Activated T-cell treated with anti-CD3 and anti-CD28 coated beads, Interleukin-2, amount 50 U/mL, for 72 hours (primary cell): Measurements from ENCODE around the gene PCNX2. TPM values are rescaled to one million over a fixed set of nuclear protein-coding genes. Genes with fewer than 3 reads are reported as not detected.
A peak's percentile ranks its signal among the peaks of the same experiment; 100 is the strongest.
"Not testable (repeated sequence)": the region's sequence is repeated elsewhere in the genome, so short reads cannot be mapped to it uniquely, and the experiment has no call there.

Experiments
- ATAC-seq, 2 donors: fragments of 150-1000 bp; cut with Tn5 transposase; replicated peaks in 1 of 2; 2 replicates each; pipeline ENCODE4 v1.10.0; 2021; ENCODE audit warnings: moderate library complexity in 2 of 2, mild to moderate bottlenecking in 1 of 2
- DNase-seq, 2 donors: peaks; one replicate each; pipeline ENCODE4 v3.0.0; 2021 to 2022; ENCODE audit warnings: mixed read lengths in 1 of 2
- H3K27ac Mint-ChIP-seq: one replicate; pipeline ENCODE4 v1.8.0; 2022; ENCODE audit warnings: mild to moderate bottlenecking, moderate library complexity, mixed read lengths
- H3K27me3 Mint-ChIP-seq: one replicate; pipeline ENCODE4 v1.8.0; 2022; ENCODE audit warnings: low read depth, mixed read lengths
- H3K36me3 Mint-ChIP-seq, 2 donors: one replicate each; pipeline ENCODE4 v1.8.0; 2022; ENCODE audit warnings: mixed read lengths in 2 of 2, mild to moderate bottlenecking in 1 of 2; ENCODE audit not compliant: insufficient read depth in 2 of 2
- H3K4me1 Mint-ChIP-seq: one replicate; pipeline ENCODE4 v1.8.0; 2022; ENCODE audit warnings: low read depth, mixed read lengths
- H3K4me3 Mint-ChIP-seq, 2 donors: one replicate each; pipeline ENCODE4 v1.8.0; 2022; ENCODE audit warnings: mild to moderate bottlenecking in 2 of 2, mixed read lengths in 2 of 2, moderate library complexity in 2 of 2
- H3K9me3 Mint-ChIP-seq, 2 donors: one replicate each; pipeline ENCODE4 v1.8.0; 2022; ENCODE audit warnings: mixed read lengths in 2 of 2
- total RNA-seq, 2 donors: library from RNA; stranded (reverse); gene quantifications; one replicate each; pipeline ENCODE4 v1.2.3, GENCODE V29; 2022

Gene PCNX2
- total RNA-seq, 2 donors from 2014 or later = 26.2 to 28.6 TPM

GRCh38 chr1:233112186-233113008 is 183.1 kb downstream of the PCNX2 start:
- Mint-ChIP-seq H3K4me1 (peaks cover 25% of the 10 kb centered on the region), H3K27me3 (no peaks in the 10 kb centered on the region), H3K4me3 (peak overlapping the region in 1 of 2 donors; percentile 68), H3K36me3 (peaks cover 3 to 7% of the 10 kb centered on the region in 2 donors), H3K27ac (no peak overlapping the region), H3K9me3 (no peaks in the 10 kb centered on the region)
- ATAC-seq = no peak
- no peak for DNase-seq

GRCh38 chr1:233111731-233112130 is 183.8 kb downstream of the PCNX2 start:
- Mint-ChIP-seq H3K27me3 (no peaks in the 10 kb centered on the region), H3K27ac (no peak overlapping the region), H3K4me3 (no peak overlapping the region), H3K9me3 (no peaks in the 10 kb centered on the region), H3K36me3 (peaks cover 5 to 7% of the 10 kb centered on the region in 2 donors), H3K4me1 (peaks cover 25% of the 10 kb centered on the region)
- ATAC-seq (no peak), DNase-seq (no peak)

DNA sequence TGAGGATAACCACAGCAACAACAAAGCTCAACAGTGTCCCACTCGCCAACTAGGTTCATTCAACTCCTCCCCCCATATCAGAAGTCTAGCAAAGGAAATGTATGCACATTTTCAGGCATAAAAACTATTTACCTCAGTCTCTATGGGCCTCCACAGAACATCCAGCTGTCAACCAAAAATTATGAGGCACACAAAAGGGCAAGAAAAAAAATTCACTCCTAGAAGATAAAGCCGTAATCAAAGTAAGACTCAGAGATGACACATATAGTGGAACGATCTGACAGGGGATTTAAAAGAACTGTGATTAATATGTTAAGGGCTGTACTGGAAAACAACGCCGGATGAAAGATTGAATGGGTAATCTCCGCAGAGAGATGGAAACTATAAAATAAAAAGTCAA is 186.4 kb downstream of the PCNX2 start:
- Mint-ChIP-seq H3K9me3 (no peaks in the 10 kb centered on the region), H3K4me1 (peaks cover 16% of the 10 kb centered on the region), H3K36me3 (peaks cover 4 to 8% of the 10 kb centered on the region in 2 donors), H3K27ac (no peak overlapping the region), H3K4me3 (no peak overlapping the region), H3K27me3 (no peaks in the 10 kb centered on the region)
- ATAC-seq = no peak
- DNase-seq = no peak

DNA sequence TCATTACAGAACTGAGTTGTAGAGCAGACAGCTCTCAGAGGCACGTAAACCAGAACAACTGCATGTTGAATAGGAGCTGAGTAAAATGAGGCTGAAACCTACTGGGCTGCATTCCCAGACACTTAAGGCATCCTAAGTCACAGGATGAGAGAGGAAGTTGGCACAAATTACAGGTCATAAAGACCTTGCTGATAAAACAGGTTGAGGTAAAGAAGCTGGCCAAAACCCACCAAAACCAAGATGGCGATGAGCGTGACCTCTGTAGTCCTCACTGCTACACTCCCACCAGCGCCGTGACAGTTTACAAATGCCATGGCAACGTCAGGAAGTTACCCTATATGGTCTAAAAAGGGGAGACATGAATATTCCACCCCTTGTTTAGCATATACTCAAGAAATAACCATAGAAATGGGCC is 187.8 kb downstream of the PCNX2 start:
- H3K27me3 Mint-ChIP-seq, H3K9me3 Mint-ChIP-seq, ATAC-seq, H3K4me1 Mint-ChIP-seq, H3K36me3 Mint-ChIP-seq, H3K27ac Mint-ChIP-seq, H3K4me3 Mint-ChIP-seq, DNase-seq: not testable (repeated sequence)

- peaks cover 5% of the 10 kb centered on the region for H3K4me1 Mint-ChIP-seq
- no peak for ATAC-seq
- H3K27me3 Mint-ChIP-seq = no peaks in the 10 kb centered on the region
- no peak overlapping the region for H3K27ac Mint-ChIP-seq
- H3K9me3 Mint-ChIP-seq = peaks cover 0 to 2% of the 10 kb centered on the region in 2 donors
- no peak overlapping the region for H3K4me3 Mint-ChIP-seq
- no peak for DNase-seq
- H3K36me3 Mint-ChIP-seq = peaks cover 4 to 8% of the 10 kb centered on the region in 2 donors
Observed at GRCh38 chr1:233107130-233107660, 188.3 kb downstream of the PCNX2 start.

DNA sequence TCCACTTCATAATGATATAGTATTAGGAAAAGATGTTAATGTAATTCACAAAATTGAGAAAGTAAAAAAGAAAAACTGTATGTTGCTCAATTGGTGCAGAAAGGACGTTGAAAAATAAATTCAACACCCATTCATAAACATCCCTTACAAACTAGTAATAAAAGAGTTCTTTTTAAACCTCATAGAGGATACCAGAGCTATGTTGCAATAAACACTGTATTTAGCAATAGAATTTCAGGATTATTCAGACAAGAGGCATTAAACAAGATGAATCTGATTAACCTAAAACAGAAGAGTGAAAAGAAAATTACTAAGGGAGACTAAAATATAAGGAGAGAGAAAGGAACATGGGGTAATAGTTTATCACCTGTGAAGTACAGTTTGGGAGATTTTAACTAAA is 190.3 kb downstream of the PCNX2 start:
- ATAC-seq (no peak), DNase-seq (no peak)
- H3K36me3 Mint-ChIP-seq = peaks cover 6 to 7% of the 10 kb centered on the region in 2 donors
- H3K4me3 Mint-ChIP-seq = no peak overlapping the region
- peaks cover 0 to 2% of the 10 kb centered on the region in 2 donors for H3K9me3 Mint-ChIP-seq
- peaks cover 5% of the 10 kb centered on the region for H3K4me1 Mint-ChIP-seq
- H3K27me3 Mint-ChIP-seq = no peaks in the 10 kb centered on the region
- H3K27ac Mint-ChIP-seq = peak overlapping the region; percentile 25

- Mint-ChIP-seq H3K4me3 (no peak overlapping the region), H3K36me3 (peaks cover 4 to 7% of the 10 kb centered on the region in 2 donors), H3K4me1 (peaks cover 14% of the 10 kb centered on the region), H3K27ac (no peak overlapping the region), H3K9me3 (peaks cover 0 to 2% of the 10 kb centered on the region in 2 donors), H3K27me3 (no peaks in the 10 kb centered on the region)
- ATAC-seq (no peak), DNase-seq (no peak)
Observed at GRCh38 chr1:233102341-233102740, 193.2 kb downstream of the PCNX2 start.

DNA sequence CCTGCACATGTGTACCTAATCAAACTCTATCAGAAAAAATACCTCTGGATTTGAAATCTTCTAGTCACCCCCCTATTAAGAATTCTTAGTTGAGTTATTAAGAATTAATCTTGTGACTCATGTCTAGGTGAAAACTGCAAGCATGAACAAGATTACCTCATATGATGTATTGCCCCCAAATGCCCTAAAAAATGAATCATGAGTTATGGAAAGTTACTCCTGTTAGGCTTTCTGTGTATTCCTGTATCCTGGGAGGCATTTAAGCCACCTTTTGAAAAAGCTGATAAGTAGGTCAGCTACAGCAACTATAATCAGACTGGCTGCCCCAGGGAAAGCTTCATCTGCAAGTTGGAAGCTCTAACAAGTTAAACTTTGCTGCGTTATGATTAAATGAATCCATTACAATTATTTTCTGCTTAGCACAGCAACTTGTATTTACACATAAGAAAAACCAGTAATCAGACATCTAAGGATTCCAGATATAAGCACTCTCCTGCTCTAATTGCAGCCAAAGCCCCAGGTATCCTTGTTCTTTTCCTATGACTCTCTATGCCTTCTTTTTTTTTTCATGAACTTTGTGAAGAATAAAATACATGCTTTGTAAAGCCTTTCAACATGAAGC is 197.5 kb downstream of the PCNX2 start:
- no peaks in the 10 kb centered on the region for H3K27me3 Mint-ChIP-seq
- H3K4me1 Mint-ChIP-seq = peaks cover 14% of the 10 kb centered on the region
- ATAC-seq (no peak), DNase-seq (no peak)
- H3K4me3 Mint-ChIP-seq = peak overlapping the region in 1 of 2 donors; percentile 47
- peaks cover 0 to 4% of the 10 kb centered on the region in 2 donors for H3K36me3 Mint-ChIP-seq
- H3K27ac Mint-ChIP-seq = peak overlapping the region; percentile 54
- no peaks in the 10 kb centered on the region for H3K9me3 Mint-ChIP-seq

GRCh38 chr1:233097546-233097945 is 198.0 kb downstream of the PCNX2 start:
- no peak for DNase-seq
- H3K27ac Mint-ChIP-seq = peak overlapping the region; percentile 54
- no peaks in the 10 kb centered on the region for H3K9me3 Mint-ChIP-seq
- H3K36me3 Mint-ChIP-seq = peaks cover 0 to 4% of the 10 kb centered on the region in 2 donors
- peaks cover 10% of the 10 kb centered on the region for H3K4me1 Mint-ChIP-seq
- no peaks in the 10 kb centered on the region for H3K27me3 Mint-ChIP-seq
- ATAC-seq = peak; percentile 75 to 88
- peak overlapping the region in 1 of 2 donors; percentile 11 for H3K4me3 Mint-ChIP-seq

- no peaks in the 10 kb centered on the region for H3K9me3 Mint-ChIP-seq
- H3K36me3 Mint-ChIP-seq = peaks cover 0 to 3% of the 10 kb centered on the region in 2 donors
- DNase-seq (no peak), ATAC-seq (no peak)
- no peak overlapping the region for H3K4me3 Mint-ChIP-seq
- H3K27me3 Mint-ChIP-seq = no peaks in the 10 kb centered on the region
- H3K27ac Mint-ChIP-seq = no peak overlapping the region
- H3K4me1 Mint-ChIP-seq = peaks cover 9% of the 10 kb centered on the region
Observed at GRCh38 chr1:233094691-233095090, 200.8 kb downstream of the PCNX2 start.

DNA sequence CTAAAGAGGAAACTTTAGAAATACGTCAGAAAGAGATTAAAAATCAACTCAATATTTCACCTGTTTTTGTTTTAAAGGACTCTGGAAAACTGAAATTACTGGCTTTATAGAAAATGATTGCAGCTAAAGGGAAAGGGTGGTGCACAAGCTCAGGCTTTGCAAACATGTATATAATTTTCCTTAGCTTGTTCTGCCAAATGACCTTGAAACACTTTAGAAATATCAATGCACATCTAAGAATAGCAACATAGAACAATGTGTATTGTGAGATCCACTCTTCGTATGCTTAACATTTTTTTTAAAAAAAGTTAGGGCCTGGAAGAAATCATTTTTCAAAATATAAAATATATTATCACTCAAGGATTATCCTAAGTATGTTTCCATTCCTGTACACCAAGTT is 201.3 kb downstream of the PCNX2 start:
- Mint-ChIP-seq H3K27me3 (no peaks in the 10 kb centered on the region), H3K27ac (no peak overlapping the region), H3K4me1 (peaks cover 9% of the 10 kb centered on the region), H3K36me3 (peaks cover 0 to 3% of the 10 kb centered on the region in 2 donors), H3K9me3 (no peaks in the 10 kb centered on the region), H3K4me3 (no peak overlapping the region)
- ATAC-seq = no peak
- DNase-seq = no peak

- Mint-ChIP-seq H3K4me1 (no peaks in the 10 kb centered on the region), H3K9me3 (no peaks in the 10 kb centered on the region), H3K27ac (no peak overlapping the region), H3K4me3 (no peak overlapping the region), H3K36me3 (peaks cover 2 to 10% of the 10 kb centered on the region in 2 donors), H3K27me3 (no peaks in the 10 kb centered on the region)
- no peak for ATAC-seq
- DNase-seq = no peak
Observed at GRCh38 chr1:233090746-233091494, 204.6 kb downstream of the PCNX2 start.

DNA sequence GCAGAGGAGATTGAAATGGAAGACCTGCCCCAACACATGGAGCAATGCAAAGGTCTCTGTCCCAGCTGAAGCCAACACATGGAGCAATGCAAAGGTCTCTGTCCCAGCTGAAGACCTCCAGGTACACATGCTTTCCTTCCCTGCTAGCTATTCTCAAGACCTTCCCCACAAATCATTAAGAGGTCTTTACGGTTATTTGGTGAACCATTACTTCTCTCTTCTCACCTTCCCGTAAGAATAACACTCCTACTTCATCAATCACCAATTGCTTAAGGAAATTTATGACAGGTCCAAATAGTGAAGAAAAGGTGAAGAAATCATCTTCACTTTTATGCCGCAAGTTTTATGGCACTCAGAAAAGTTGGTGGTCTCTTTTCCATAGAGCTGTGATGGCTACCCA is 206.3 kb downstream of the PCNX2 start:
- Mint-ChIP-seq H3K27me3 (no peaks in the 10 kb centered on the region), H3K9me3 (no peaks in the 10 kb centered on the region), H3K36me3 (peaks cover 3 to 12% of the 10 kb centered on the region in 2 donors), H3K27ac (no peak overlapping the region), H3K4me1 (no peaks in the 10 kb centered on the region), H3K4me3 (no peak overlapping the region)
- ATAC-seq (no peak), DNase-seq (no peak)
